Thoracic aorta (tissue), 2 donors: ENCODE data around the gene ENTPD2. TPM values are rescaled to one million over a fixed set of nuclear protein-coding genes. Genes with fewer than 3 reads are reported as not detected.
"Not testable (repeated sequence)": the region's sequence is repeated elsewhere in the genome, so short reads cannot be mapped to it uniquely, and the experiment has no call there.

Experiments used
- ATAC-seq: fragments of 150-250 bp; one replicate; pipeline ENCODE4 v1.8.0; 2017; ENCODE audit warnings: low read depth; ENCODE audit not compliant: insufficient number of reproducible peaks, low FRiP score
- DNase-seq: peaks from one replicate; pipeline ENCODE4 v3.0.0-alpha.2; 2020; ENCODE audit warnings: low spot score
- H3K27ac ChIP-seq, 2 donors: fragments of 200-600 bp; sonication (generic); 1 replicate in 1 of 2; 2 replicates in 1 of 2; pipeline ENCODE4 v1.5.1; 2016; ENCODE audit warnings: mild to moderate bottlenecking in 2 of 2, moderate library complexity in 2 of 2
- H3K27me3 ChIP-seq: fragments of 200-600 bp; sonication (generic); replicated peaks from 2 replicates; pipeline ENCODE4 v1.6.0; 2016; ENCODE audit warnings: mild to moderate bottlenecking; ENCODE audit not compliant: insufficient read depth
- H3K36me3 ChIP-seq: fragments of 200-600 bp; sonication (generic); one replicate; pipeline ENCODE4 v1.5.1; 2016
- H3K4me1 ChIP-seq, 2 donors: fragments of 200-600 bp; sonication (generic); 1 replicate in 1 of 2; 2 replicates in 1 of 2; pipeline versions ENCODE4 v1.5.1 to v1.6.0; 2016; ENCODE audit warnings: low read depth in 2 of 2, mild to moderate bottlenecking in 1 of 2; ENCODE audit not compliant: control insufficient read depth in 1 of 2
- H3K4me3 ChIP-seq: fragments of 200-600 bp; sonication (generic); 2 replicates; pipeline ENCODE4 v1.5.1; 2016; ENCODE audit warnings: mild to moderate bottlenecking
- H3K9me3 ChIP-seq: fragments of 200-600 bp; sonication (generic); 2 replicates; pipeline ENCODE4 v1.5.1; 2016
- total RNA-seq, 2 donors: library from RNA; depleted of rRNA; stranded (reverse); fragments of >200 nt; gene quantifications; one replicate each; pipeline versions ENCODE4 v1.1.0 to v1.2.3, GENCODE V29; 2016
- TF ChIP-seq, protein P1 (sequence below): fragments of 200-600 bp; sonication (generic); IDR thresholded peaks from one replicate; pipeline ENCODE4 v1.5.1; 2019; ENCODE audit warnings: antibody characterized with exemption

Gene ENTPD2
- total RNA-seq, 2 donors from 2014 or later: 0.92 to 0.95 TPM

DNA sequence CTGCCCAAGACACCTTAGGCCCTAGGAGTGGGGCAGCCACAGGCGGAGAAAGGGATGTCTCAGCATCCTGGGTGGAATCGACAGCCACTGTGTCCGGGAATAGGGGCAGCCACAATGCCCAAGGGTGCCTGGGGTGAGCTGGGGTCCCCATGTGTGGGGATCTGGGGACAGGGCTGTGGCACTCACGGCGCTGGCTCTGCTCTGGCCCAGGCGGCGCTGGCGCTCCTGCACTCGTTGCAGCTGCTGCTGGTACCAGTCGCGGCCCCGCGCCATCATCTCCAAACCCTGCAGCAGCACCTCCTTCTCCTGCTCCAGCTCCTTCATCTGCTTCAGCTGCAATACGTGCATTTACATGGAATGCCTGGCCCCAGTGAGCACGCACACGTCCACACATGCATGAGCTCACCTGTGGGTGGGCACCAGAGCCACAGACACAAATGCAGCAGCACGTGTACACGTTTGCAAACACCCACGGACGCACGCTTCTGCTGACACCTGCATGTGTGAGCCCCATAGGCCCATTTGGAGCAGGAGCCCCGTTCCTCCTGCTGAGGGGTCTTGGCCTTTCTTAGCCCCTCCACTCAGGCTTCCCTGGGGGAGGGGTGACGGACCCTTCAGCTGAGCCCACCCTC, 11.6 kb upstream of the ENTPD2 start:
- ATAC-seq (no peak), DNase-seq (no peak)
- Histone ChIP-seq H3K9me3 (no peaks in the 10 kb centered on the region), H3K27ac (no peak overlapping the region), H3K4me1 (peaks cover 0 to 19% of the 10 kb centered on the region in 2 donors), H3K27me3 (no peaks in the 10 kb centered on the region), H3K36me3 (no peaks in the 10 kb centered on the region), H3K4me3 (no peak overlapping the region)
- TF ChIP-seq, protein P1, sequence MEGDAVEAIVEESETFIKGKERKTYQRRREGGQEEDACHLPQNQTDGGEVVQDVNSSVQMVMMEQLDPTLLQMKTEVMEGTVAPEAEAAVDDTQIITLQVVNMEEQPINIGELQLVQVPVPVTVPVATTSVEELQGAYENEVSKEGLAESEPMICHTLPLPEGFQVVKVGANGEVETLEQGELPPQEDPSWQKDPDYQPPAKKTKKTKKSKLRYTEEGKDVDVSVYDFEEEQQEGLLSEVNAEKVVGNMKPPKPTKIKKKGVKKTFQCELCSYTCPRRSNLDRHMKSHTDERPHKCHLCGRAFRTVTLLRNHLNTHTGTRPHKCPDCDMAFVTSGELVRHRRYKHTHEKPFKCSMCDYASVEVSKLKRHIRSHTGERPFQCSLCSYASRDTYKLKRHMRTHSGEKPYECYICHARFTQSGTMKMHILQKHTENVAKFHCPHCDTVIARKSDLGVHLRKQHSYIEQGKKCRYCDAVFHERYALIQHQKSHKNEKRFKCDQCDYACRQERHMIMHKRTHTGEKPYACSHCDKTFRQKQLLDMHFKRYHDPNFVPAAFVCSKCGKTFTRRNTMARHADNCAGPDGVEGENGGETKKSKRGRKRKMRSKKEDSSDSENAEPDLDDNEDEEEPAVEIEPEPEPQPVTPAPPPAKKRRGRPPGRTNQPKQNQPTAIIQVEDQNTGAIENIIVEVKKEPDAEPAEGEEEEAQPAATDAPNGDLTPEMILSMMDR: no peak

DNA sequence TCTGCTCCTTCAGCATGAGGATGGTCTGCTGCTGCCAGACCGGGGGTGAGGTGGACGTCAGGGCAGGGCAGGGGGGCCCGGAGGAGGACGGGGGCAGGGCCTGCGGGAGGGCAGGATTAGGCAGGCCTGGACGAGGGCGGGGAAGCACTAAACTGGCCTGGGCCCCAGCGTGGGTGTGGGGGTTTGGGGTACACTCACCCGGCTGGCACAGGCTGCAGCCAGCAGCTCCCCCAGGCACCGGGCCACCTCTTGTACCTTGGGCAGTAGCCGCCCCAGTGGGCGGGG, 11.0 kb upstream of the ENTPD2 start:
- ATAC-seq: no peak
- Histone ChIP-seq H3K4me1 (peaks cover 0 to 13% of the 10 kb centered on the region in 2 donors), H3K36me3 (no peaks in the 10 kb centered on the region), H3K4me3 (no peak overlapping the region), H3K27ac (no peak overlapping the region), H3K27me3 (no peaks in the 10 kb centered on the region), H3K9me3 (no peaks in the 10 kb centered on the region)
- no peak for DNase-seq
- TF ChIP-seq, protein P1: no peak

DNA sequence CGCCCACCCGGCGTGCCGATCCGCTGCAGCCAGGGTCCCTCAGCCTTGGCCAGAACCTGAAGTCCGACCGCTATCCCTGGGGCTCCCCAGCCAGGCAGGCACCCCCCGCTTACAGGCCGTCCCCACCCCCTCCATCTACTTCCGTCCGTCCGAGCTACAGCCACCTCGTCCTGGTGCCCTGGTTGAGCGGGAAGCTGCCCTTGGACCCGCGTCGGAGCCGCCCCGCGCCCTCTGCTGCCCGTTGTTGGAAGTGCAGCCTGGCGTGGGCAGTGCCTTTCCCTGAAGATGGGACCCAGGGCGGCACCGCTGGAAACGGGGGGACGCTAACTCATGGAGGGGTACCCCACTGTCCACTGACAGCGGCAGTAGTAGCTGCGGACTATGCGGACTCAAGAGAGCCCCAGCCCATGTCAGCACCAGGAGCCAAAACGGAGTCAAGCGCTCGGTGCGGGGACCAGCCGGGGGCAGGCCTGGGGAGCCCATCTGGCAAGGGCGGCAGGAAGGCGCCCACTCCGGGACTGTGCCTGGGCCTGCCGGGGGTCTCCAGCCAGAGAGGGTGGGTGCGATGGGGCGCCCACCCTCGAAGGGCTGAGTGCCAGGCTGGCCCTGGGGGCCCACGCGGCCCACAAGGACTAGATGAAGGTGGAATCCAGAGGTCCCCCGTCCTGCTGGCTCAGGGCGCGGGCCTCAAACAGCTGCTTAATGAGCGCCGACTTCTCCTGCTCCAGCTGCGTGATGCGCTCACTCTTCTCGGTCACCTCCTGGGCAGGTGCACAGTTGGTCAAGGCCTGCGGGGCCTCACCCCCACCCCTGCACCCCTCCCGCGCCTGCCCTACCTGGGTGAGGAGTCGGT, 10.4 kb upstream of the ENTPD2 start:
- H3K36me3 ChIP-seq: no peaks in the 10 kb centered on the region
- no peak overlapping the region for H3K4me3 ChIP-seq
- no peak for ATAC-seq
- DNase-seq: no peak
- no peak overlapping the region for H3K27ac ChIP-seq
- TF ChIP-seq, protein P1: peak; percentile 96
- peaks cover 0 to 8% of the 10 kb centered on the region in 2 donors for H3K4me1 ChIP-seq
- H3K9me3 ChIP-seq: no peaks in the 10 kb centered on the region
- H3K27me3 ChIP-seq: no peaks in the 10 kb centered on the region

DNA sequence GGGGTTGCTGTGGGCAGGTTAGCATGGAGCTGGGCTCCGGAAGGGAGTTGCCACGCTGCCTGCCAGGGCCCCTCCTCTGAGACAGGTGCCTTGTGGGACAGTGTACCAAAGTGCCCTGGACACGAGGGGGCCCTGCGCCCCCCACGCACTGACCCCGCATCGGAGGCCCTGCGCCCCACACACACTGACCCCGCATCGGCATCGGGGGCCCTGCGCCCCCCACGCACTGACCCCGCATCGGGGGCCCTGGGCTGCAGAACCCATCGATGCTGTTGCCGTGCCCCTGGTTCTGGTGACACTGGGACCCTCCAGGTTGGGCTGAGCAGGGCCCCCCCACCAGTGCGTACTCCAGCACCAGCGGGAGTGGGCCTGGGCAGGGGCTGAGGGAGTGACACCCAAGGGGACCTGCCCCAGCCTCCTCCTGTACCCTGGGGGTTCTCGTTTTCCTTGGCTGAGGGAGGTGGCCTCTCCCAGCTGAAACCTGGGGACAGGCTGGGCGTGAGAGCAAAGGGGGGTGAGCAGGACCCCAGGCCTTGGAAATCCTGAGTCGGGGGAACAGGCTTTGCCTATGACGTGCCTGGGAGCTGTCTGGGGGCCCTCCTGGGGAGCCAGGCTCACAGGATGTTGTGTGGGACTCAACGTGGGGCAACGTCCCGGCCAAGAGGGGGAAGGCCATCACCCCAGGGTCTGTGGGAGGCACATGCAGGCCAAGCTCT, 9.6 kb upstream of the ENTPD2 start:
- no peak for DNase-seq
- no peak for ATAC-seq
- Histone ChIP-seq H3K4me3 (no peak overlapping the region), H3K4me1 (peaks cover 0 to 8% of the 10 kb centered on the region in 2 donors), H3K36me3 (no peaks in the 10 kb centered on the region), H3K27ac (no peak overlapping the region), H3K27me3 (no peaks in the 10 kb centered on the region), H3K9me3 (no peaks in the 10 kb centered on the region)
- TF ChIP-seq, protein P1: no peak

DNA sequence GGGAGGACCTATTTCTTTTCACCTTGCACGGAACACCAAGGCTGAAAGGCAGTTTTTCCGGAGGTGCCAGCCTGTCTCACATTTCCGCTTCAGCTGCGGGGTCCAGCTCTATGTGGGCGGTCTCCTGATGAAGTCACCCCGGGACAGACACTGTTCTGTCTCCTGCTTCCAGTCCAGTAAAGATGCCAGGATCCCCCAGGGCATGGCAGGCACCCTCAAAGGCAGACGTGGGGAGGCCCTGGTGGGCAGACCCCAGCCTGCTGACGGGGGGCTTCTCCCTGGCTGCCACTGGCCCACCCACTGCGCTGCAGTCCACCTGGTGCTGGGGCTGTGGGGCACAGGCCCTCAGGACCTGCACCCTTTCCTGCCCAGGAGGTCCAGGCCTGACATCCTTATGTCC, 8.9 kb upstream of the ENTPD2 start:
- H3K36me3 ChIP-seq, ATAC-seq, H3K9me3 ChIP-seq, H3K4me1 ChIP-seq, H3K27me3 ChIP-seq, H3K27ac ChIP-seq, H3K4me3 ChIP-seq, DNase-seq: not testable (repeated sequence)
